Neural progenitor cell (in vitro differentiated cells): ENCODE measurements around the gene HSD17B1.

Experiments
- EZH2 ChIP-seq: fragments of 200-600 bp; sonication (generic); IDR thresholded peaks from 2 replicates; pipeline ENCODE4 v1.6.1; 2017; ENCODE audit warnings: antibody characterized with exemption, mild to moderate bottlenecking, moderate library complexity
- TF ChIP-seq, protein P1 (sequence below): fragments of 200-600 bp; sonication (generic); IDR thresholded peaks from 2 replicates; pipeline ENCODE4 v1.5.1; 2017; ENCODE audit warnings: antibody characterized with exemption, mild to moderate bottlenecking

DNA sequence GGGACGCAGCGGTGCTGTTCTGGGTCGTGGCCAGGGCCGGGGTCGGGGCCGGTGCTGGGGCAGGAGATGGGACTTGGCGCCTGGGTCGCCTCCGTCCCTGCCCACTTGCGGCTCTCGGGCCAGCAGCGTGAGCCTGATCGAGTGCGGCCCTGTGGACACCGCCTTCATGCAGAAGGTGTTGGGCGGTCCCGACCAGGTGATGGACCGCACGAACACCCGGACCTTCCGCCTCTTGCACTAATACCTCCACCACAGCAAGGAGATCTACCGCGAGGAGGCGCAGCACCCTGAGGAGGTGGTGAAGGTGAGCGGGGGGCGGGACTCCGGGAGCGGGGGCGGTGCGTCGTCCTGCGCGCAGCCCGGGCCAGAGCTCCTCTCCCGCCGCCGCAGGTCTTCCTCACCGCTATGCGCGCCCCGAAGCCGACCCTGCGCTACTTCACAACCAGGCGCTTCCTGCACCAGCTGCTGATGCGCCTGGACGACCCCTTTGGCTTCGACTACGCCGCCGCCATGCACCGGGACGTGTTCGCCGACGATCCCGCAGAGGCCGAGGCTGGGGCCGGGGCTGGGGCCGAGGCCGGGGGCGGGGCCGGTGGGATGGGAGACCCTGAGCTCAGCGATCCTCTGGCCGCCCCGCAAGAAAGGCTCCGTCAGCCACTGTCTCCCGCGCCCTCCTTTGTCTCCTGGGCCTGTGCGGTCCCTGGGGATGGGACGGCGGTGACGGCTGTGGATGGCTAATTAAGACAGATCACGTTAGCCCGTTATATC is 4.5 kb upstream of the HSD17B1 start:
- TF ChIP-seq, protein P1, sequence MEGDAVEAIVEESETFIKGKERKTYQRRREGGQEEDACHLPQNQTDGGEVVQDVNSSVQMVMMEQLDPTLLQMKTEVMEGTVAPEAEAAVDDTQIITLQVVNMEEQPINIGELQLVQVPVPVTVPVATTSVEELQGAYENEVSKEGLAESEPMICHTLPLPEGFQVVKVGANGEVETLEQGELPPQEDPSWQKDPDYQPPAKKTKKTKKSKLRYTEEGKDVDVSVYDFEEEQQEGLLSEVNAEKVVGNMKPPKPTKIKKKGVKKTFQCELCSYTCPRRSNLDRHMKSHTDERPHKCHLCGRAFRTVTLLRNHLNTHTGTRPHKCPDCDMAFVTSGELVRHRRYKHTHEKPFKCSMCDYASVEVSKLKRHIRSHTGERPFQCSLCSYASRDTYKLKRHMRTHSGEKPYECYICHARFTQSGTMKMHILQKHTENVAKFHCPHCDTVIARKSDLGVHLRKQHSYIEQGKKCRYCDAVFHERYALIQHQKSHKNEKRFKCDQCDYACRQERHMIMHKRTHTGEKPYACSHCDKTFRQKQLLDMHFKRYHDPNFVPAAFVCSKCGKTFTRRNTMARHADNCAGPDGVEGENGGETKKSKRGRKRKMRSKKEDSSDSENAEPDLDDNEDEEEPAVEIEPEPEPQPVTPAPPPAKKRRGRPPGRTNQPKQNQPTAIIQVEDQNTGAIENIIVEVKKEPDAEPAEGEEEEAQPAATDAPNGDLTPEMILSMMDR, result peak; percentile 59
- no peak for TF ChIP-seq EZH2
